Measurements from ENCODE around the gene P2RX6.

Gene P2RX6

GRCh38 chr22:21074102-21074715 is 59.2 kb downstream of the P2RX6 start:
- no peak for DNase-seq (ENCODE audit: low read depth)

- DNase-seq (ENCODE audit: low read depth): no peak
These were observed 60.7 kb downstream of the P2RX6 start for GRCh38 chr22:21075516-21076138.

- DNase-seq (ENCODE audit: low read depth): no peak
These were observed 62.1 kb downstream of the P2RX6 start for GRCh38 chr22:21076912-21077625.

All from T follicular helper cell (primary cell).